CD4-positive, alpha-beta memory T cell (primary cell): ENCODE measurements around the gene RABGAP1L. TPM values are rescaled to one million over a fixed set of nuclear protein-coding genes. Genes with fewer than 3 reads are reported as not detected.
"Not testable (repeated sequence)": the region's sequence is repeated elsewhere in the genome, so short reads cannot be mapped to it uniquely, and the experiment has no call there.

Source experiments
- CTCF ChIA-PET: fragments of 350-600 bp; sonication (Branson Sonifier 250); formaldehyde crosslinking; loops from one replicate; lab custom pipeline; 2021; ENCODE audit warnings: inconsistent platforms; ENCODE audit not compliant: partially characterized antibody; lab: Charles Lee
- POLR2A ChIA-PET: fragments of 350-600 bp; sonication (Branson Sonifier 250); formaldehyde crosslinking; loops from one replicate; lab custom pipeline; 2021; ENCODE audit not compliant: partially characterized antibody; lab: Charles Lee
- DNase-seq, 5 donors: peaks; one replicate each; pipeline versions ENCODE4 v3.0.0 to v3.0.0-alpha.2; 2020 to 2022; ENCODE audit warnings: mixed read lengths in 1 of 5
- H3K27ac ChIP-seq: one replicate; pipeline ENCODE4 v1.7.0; 2013; ENCODE audit warnings: low read depth, low read length
- H3K27me3 ChIP-seq: 2 replicates; pipeline ENCODE4 v1.7.0; 2013; ENCODE audit warnings: mild to moderate bottlenecking, low read length, moderate library complexity; ENCODE audit not compliant: insufficient read depth
- H3K36me3 ChIP-seq: 2 replicates; pipeline ENCODE4 v1.7.0; 2013; ENCODE audit warnings: mild to moderate bottlenecking, low read length, moderate library complexity; ENCODE audit not compliant: insufficient read depth
- H3K4me1 ChIP-seq: 2 replicates; pipeline ENCODE4 v1.7.0; 2013; ENCODE audit warnings: mild to moderate bottlenecking, low read length, moderate library complexity; ENCODE audit not compliant: insufficient read depth
- H3K4me3 ChIP-seq, 2 donors: one replicate each; pipeline ENCODE4 v1.7.0; 2013; ENCODE audit warnings: low read length in 2 of 2, mild to moderate bottlenecking in 1 of 2
- H3K9me3 ChIP-seq, 2 donors: one replicate each; pipeline ENCODE4 v1.7.0; 2013; ENCODE audit warnings: low read length in 2 of 2, control low read depth in 1 of 2; ENCODE audit not compliant: control insufficient read depth in 1 of 2
- H3K27ac Mint-ChIP-seq, 7 donors: one replicate each; pipeline ENCODE4 v1.8.0; 2020 to 2021; ENCODE audit warnings: mixed read lengths in 7 of 7, mild to moderate bottlenecking in 6 of 7, inconsistent platforms in 3 of 7, moderate library complexity in 3 of 7
- H3K27me3 Mint-ChIP-seq, 2 donors: one replicate each; pipeline ENCODE4 v1.8.0; 2020 to 2021; ENCODE audit warnings: mixed read lengths in 2 of 2
- H3K36me3 Mint-ChIP-seq, 2 donors: one replicate each; pipeline ENCODE4 v1.8.0; 2020 to 2021; ENCODE audit warnings: mixed read lengths in 2 of 2, inconsistent platforms in 1 of 2, mild to moderate bottlenecking in 1 of 2
- H3K4me1 Mint-ChIP-seq, 4 donors: one replicate each; pipeline ENCODE4 v1.8.0; 2020 to 2021; ENCODE audit warnings: mixed read lengths in 4 of 4, mild to moderate bottlenecking in 1 of 4
- H3K4me3 Mint-ChIP-seq, 8 donors: one replicate each; pipeline ENCODE4 v1.8.0; 2020 to 2021; ENCODE audit warnings: mixed read lengths in 8 of 8, mild to moderate bottlenecking in 7 of 8, moderate library complexity in 6 of 8, inconsistent platforms in 3 of 8
- H3K9me3 Mint-ChIP-seq, 8 donors: one replicate each; pipeline ENCODE4 v1.8.0; 2020 to 2021; ENCODE audit warnings: mixed read lengths in 8 of 8, mild to moderate bottlenecking in 5 of 8, inconsistent platforms in 3 of 8, moderate library complexity in 1 of 8
- intact Hi-C: fragments of 100-400 bp; cut with micrococcal nuclease; formaldehyde crosslinking; loops from one replicate; pipeline ENCODE4 v1.15.1; 2023
- polyA plus RNA-seq, 2 donors: library from polyadenylated mRNA; unstranded; fragments of 300-500 nt; fragmentation: Illumina TruSeq; gene quantifications; one replicate each; pipeline ENCODE4 v1.2.3, GENCODE V29; 2021
- total RNA-seq, 2 experiments: library from RNA; stranded (reverse); gene quantifications; one replicate each; pipeline ENCODE4 v1.2.3, GENCODE V29; 2021

RABGAP1L gene
- total and polyA plus RNA-seq, 4 experiments from 2014 or later: 75.7 to 114 (median 96.8) TPM

GRCh38 chr1:174169342-174169741 lies 10.0 kb downstream of the RABGAP1L start:
- CTCF ChIA-PET: no interaction called here
- Mint-ChIP-seq H3K4me1 (peaks cover 44 to 64% (median 60%) of the 10 kb centered on the region in 4 donors), H3K36me3 (peaks cover 2 to 12% of the 10 kb centered on the region in 2 donors), H3K9me3 (no peaks in the 10 kb centered on the region), H3K27ac (no peak overlapping the region), H3K4me3 (no peak overlapping the region), H3K27me3 (no peaks in the 10 kb centered on the region)
- intact Hi-C loops: no loop called here
- DNase-seq: no peak
- Histone ChIP-seq H3K27ac (no peak overlapping the region), H3K4me3 (no peak overlapping the region), H3K36me3 (no peaks in the 10 kb centered on the region), H3K9me3 (no peaks in the 10 kb centered on the region), H3K27me3 (no peaks in the 10 kb centered on the region), H3K4me1 (peaks cover 40% of the 10 kb centered on the region)
- POLR2A ChIA-PET: interaction anchor here (0.8 to 1.4 kb wide), 2 partner anchors 9 to 16 kb away, joined by 3 to 5 read pairs; partner anchors contain the start of gene RABGAP1L

GRCh38 chr1:174171073-174171472 lies 11.8 kb downstream of the RABGAP1L start:
- Mint-ChIP-seq H3K27me3 (no peaks in the 10 kb centered on the region), H3K4me1 (peaks cover 38 to 56% (median 52%) of the 10 kb centered on the region in 4 donors), H3K4me3 (no peak overlapping the region), H3K27ac (peak overlapping the region in 1 of 7 donors; percentile 72), H3K36me3 (peaks cover 3 to 12% of the 10 kb centered on the region in 2 donors), H3K9me3 (no peaks in the 10 kb centered on the region)
- POLR2A ChIA-PET: interaction anchor here (0.7 kb wide), 1 partner anchor 12 kb away, joined by 3 read pairs; no protein-coding TSS in a partner anchor
- no peak overlapping the region for H3K27ac ChIP-seq
- H3K4me1 ChIP-seq: peaks cover 33% of the 10 kb centered on the region
- H3K9me3 ChIP-seq: no peaks in the 10 kb centered on the region
- intact Hi-C loops: no loop called here
- CTCF ChIA-PET: interaction anchor here (1.8 kb wide), 1 partner anchor 18 kb away, joined by 6 read pairs; no protein-coding TSS in a partner anchor
- no peak overlapping the region for H3K4me3 ChIP-seq
- no peaks in the 10 kb centered on the region for H3K36me3 ChIP-seq
- DNase-seq: no peak
- no peaks in the 10 kb centered on the region for H3K27me3 ChIP-seq

- POLR2A ChIA-PET: interaction anchor here (0.6 to 1.7 kb wide), 3 partner anchors 13 to 325 kb away, joined by 3 to 5 read pairs (median 3); no protein-coding TSS in a partner anchor
- intact Hi-C loops: no loop called here
- H3K9me3 ChIP-seq: no peaks in the 10 kb centered on the region
Measured at GRCh38 chr1:174174461-174175329, 15.4 kb downstream of the RABGAP1L start.

GRCh38 chr1:174178459-174178858 lies 19.1 kb downstream of the RABGAP1L start:
- Mint-ChIP-seq H3K36me3 (peaks cover 17 to 27% of the 10 kb centered on the region in 2 donors), H3K4me1 (peaks cover 31 to 46% (median 36%) of the 10 kb centered on the region in 4 donors), H3K4me3 (peak overlapping the region in 2 of 8 donors; percentile 35 to 40), H3K27ac (peak overlapping the region in 2 of 7 donors; percentile 27 to 47), H3K9me3 (peaks cover 0 to 12% (median 0%) of the 10 kb centered on the region in 8 donors)
- CTCF ChIA-PET, H3K9me3 ChIP-seq, intact Hi-C loops, DNase-seq, POLR2A ChIA-PET, H3K4me1 ChIP-seq, H3K4me3 ChIP-seq, H3K27ac ChIP-seq, H3K27me3 ChIP-seq, H3K27me3 Mint-ChIP-seq, H3K36me3 ChIP-seq: not testable (repeated sequence)

More at GRCh38 chr1:174174461-174175329, 15.4 kb downstream of the RABGAP1L start:
- H3K4me1 Mint-ChIP-seq: peaks cover 33 to 54% (median 46%) of the 10 kb centered on the region in 4 donors
- no peaks in the 10 kb centered on the region for H3K27me3 Mint-ChIP-seq
- H3K27ac Mint-ChIP-seq: peak overlapping the region in 1 of 7 donors; percentile 29
- H3K4me3 Mint-ChIP-seq: no peak overlapping the region
- Histone ChIP-seq H3K4me3 (no peak overlapping the region), H3K27me3 (no peaks in the 10 kb centered on the region), H3K36me3 (no peaks in the 10 kb centered on the region), H3K4me1 (peaks cover 14% of the 10 kb centered on the region), H3K27ac (no peak overlapping the region)
- H3K9me3 Mint-ChIP-seq: peaks cover 0 to 12% (median 0%) of the 10 kb centered on the region in 8 donors
- CTCF ChIA-PET: no interaction called here
- DNase-seq: no peak
- H3K36me3 Mint-ChIP-seq: peaks cover 17 to 27% of the 10 kb centered on the region in 2 donors

GRCh38 chr1:174189428-174190062 lies 30.2 kb downstream of the RABGAP1L start:
- no peaks in the 10 kb centered on the region for H3K36me3 ChIP-seq
- peaks cover 30 to 45% (median 41%) of the 10 kb centered on the region in 4 donors for H3K4me1 Mint-ChIP-seq
- no peak overlapping the region for H3K27ac ChIP-seq
- H3K4me1 ChIP-seq: peaks cover 16% of the 10 kb centered on the region
- H3K9me3 ChIP-seq: no peaks in the 10 kb centered on the region
- intact Hi-C loops: no loop called here
- peaks cover 0 to 14% (median 4%) of the 10 kb centered on the region in 8 donors for H3K9me3 Mint-ChIP-seq
- no peaks in the 10 kb centered on the region for H3K27me3 ChIP-seq
- DNase-seq: no peak
- H3K4me3 Mint-ChIP-seq: peak overlapping the region in 3 of 8 donors; percentile 17 to 30 (median 26)
- CTCF ChIA-PET: interaction anchor here (0.7 to 2.1 kb wide), 6 partner anchors 9 to 760 kb away, joined by 3 to 5 read pairs (median 3); no protein-coding TSS in a partner anchor
- no peak overlapping the region for H3K4me3 ChIP-seq
- POLR2A ChIA-PET: interaction anchor here (1.4 kb wide), 1 partner anchor 29 kb away, joined by 3 read pairs; no protein-coding TSS in a partner anchor
- no peaks in the 10 kb centered on the region for H3K27me3 Mint-ChIP-seq
- peaks cover 2 to 12% of the 10 kb centered on the region in 2 donors for H3K36me3 Mint-ChIP-seq
- H3K27ac Mint-ChIP-seq: peak overlapping the region in 6 of 7 donors; percentile 38 to 73 (median 54)

GRCh38 chr1:174190691-174191199 lies 31.4 kb downstream of the RABGAP1L start:
- peak overlapping the region in 5 of 7 donors; percentile 25 to 77 (median 59) for H3K27ac Mint-ChIP-seq
- POLR2A ChIA-PET: interaction anchor here (1.2 kb wide), 1 partner anchor 32 kb away, joined by 3 read pairs; the partner anchor contains the start of gene RABGAP1L
- CTCF ChIA-PET: interaction anchor here (1.0 to 2.1 kb wide), 2 partner anchors 16 to 38 kb away, joined by 3 to 5 read pairs; no protein-coding TSS in a partner anchor

More at GRCh38 chr1:174190691-174191199, 31.4 kb downstream of the RABGAP1L start:
- DNase-seq: no peak
- Histone ChIP-seq H3K36me3 (no peaks in the 10 kb centered on the region), H3K4me3 (no peak overlapping the region), H3K27ac (no peak overlapping the region), H3K9me3 (no peaks in the 10 kb centered on the region), H3K27me3 (no peaks in the 10 kb centered on the region), H3K4me1 (peaks cover 16% of the 10 kb centered on the region)
- H3K9me3 Mint-ChIP-seq: peaks cover 0 to 14% (median 4%) of the 10 kb centered on the region in 8 donors
- peak overlapping the region in 2 of 8 donors; percentile 3 to 52 for H3K4me3 Mint-ChIP-seq
- peaks cover 28 to 47% (median 43%) of the 10 kb centered on the region in 4 donors for H3K4me1 Mint-ChIP-seq
- H3K27me3 Mint-ChIP-seq: no peaks in the 10 kb centered on the region
- intact Hi-C loops: no loop called here
- peaks cover 2 to 12% of the 10 kb centered on the region in 2 donors for H3K36me3 Mint-ChIP-seq
